CD4-positive, alpha-beta T cell treated with Interferon gamma for 1 hour (primary cell): ENCODE measurements around the gene MGAT5B.
"Not testable (repeated sequence)": the region's sequence is repeated elsewhere in the genome, so short reads cannot be mapped to it uniquely, and the experiment has no call there.

ENCODE experiments used
- DNase-seq: peaks from one replicate; pipeline ENCODE4 v3.0.0-alpha.2; 2020

The MGAT5B gene, protein sequence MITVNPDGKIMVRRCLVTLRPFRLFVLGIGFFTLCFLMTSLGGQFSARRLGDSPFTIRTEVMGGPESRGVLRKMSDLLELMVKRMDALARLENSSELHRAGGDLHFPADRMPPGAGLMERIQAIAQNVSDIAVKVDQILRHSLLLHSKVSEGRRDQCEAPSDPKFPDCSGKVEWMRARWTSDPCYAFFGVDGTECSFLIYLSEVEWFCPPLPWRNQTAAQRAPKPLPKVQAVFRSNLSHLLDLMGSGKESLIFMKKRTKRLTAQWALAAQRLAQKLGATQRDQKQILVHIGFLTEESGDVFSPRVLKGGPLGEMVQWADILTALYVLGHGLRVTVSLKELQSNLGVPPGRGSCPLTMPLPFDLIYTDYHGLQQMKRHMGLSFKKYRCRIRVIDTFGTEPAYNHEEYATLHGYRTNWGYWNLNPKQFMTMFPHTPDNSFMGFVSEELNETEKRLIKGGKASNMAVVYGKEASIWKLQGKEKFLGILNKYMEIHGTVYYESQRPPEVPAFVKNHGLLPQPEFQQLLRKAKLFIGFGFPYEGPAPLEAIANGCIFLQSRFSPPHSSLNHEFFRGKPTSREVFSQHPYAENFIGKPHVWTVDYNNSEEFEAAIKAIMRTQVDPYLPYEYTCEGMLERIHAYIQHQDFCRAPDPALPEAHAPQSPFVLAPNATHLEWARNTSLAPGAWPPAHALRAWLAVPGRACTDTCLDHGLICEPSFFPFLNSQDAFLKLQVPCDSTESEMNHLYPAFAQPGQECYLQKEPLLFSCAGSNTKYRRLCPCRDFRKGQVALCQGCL

DNA sequence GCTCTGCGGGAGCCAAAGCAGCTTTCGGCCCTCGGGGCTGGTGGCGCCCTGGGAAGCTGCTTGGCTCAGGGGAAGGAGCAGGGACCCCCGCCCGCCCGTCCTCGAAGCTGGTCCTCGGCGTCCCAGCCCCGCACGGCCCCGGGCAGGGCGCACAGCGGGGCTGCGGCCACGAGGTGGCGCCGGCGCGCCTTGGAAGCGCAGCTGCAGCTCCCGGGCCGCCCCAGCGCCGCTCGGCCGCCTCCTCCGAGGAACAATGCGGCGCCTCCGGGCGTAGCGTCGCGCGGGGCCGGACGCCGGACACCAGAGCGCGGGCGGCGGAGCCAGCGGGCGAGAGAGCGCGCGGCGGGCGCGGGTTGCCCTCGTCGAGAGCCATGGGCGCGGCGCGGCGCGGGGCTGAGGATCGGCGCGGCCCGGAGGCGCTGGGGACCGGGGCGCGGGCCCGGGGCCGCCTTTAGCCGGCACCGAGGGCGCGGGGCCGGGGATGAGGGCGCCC is at the start of gene MGAT5B:
MGAT5B (plus strand) TSS at position 229 of the 493 bp plus-strand sequence. CDS start 626 bp downstream, outside the sequence.
- peak; percentile 69 for DNase-seq

DNA sequence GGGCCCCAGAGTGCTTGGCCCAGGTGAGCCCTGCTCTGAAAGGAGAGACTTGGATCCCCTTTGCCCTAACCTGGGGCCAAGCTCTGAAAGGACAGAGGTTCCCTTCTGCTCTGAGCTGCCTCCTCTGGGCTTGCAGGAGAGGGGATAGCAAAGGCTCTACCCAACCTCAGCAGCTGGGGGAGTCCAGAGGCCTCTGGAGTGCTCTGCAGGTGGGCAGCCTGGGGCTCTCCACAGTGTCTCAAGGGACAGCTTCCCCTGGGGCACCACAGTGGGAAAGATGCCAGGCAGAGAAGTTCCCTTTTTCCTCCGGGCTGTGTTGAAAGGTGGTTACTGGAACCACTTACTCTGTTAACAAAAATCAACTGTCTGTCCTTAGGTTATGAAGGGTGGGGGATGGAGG is 48.2 kb upstream of the MGAT5B start:
- no peak for DNase-seq

DNA sequence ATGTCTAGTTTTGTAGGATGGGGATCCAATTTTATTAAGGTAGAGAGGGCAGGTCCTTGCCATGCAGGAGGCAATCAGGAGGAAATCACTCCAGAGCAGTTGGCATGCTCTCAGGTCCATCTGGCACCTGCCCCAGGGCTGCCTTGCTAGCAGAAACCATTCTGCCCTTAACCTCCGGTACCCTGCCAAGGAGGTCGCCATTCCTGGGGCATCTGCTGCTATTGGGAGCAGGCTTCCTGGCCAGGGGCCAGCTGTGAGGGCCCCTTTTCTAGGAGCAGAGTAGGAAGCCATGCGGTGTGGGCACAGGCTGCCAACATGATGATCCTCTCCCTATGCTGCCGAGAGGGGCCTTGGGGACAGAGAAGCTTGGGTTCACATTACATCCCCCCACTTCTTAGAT is 47.6 kb upstream of the MGAT5B start:
- no peak for DNase-seq

DNA sequence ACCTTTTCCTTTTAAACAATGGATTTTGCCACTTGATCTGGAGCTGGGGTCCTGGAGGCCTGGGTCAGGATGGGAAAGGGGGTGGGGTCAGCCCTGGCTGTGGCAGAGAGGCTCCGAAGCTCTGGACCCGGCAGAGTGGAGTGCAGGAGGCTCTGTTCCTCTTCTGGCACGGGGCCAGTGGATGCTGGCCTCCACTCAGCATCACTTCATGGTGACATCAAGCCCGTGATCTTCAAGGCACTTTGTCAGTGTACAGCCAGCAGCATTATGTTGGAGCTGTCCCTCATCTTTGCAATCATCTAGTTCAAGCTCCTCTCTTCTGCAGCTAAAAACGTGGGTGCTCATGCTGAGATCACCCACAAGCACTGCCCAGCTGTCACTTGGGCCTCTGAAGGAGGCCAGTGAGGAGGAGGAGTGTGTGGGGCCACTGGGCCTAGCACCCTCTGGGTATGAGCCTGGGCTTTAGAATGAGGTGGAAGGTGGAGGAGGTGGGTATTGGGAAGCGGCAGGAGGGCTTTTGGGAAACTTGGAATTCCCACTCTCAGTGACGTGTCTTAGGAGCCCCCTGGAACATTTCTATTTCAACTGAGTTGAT is 45.9 kb upstream of the MGAT5B start:
- DNase-seq: no peak

DNA sequence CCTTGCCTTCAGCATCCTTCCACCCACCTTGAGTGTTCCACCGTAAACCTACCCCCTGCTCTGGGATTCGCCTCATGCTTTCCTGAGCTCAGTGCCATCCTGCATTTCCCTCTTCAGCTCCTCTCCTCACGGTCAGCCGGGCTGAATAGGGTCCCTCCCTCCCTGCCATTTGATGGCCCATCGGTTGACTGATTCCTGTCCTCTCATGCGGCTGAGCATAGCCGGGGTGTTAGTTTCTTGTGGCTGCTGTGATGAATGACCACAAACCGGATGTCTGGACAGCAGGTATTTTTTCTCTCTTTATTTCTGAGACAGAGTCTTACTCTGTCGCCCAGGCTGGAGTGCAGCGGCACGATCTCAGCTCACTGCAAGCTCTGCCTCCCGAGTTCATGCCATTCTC is 44.1 kb upstream of the MGAT5B start:
- no peak for DNase-seq

DNA sequence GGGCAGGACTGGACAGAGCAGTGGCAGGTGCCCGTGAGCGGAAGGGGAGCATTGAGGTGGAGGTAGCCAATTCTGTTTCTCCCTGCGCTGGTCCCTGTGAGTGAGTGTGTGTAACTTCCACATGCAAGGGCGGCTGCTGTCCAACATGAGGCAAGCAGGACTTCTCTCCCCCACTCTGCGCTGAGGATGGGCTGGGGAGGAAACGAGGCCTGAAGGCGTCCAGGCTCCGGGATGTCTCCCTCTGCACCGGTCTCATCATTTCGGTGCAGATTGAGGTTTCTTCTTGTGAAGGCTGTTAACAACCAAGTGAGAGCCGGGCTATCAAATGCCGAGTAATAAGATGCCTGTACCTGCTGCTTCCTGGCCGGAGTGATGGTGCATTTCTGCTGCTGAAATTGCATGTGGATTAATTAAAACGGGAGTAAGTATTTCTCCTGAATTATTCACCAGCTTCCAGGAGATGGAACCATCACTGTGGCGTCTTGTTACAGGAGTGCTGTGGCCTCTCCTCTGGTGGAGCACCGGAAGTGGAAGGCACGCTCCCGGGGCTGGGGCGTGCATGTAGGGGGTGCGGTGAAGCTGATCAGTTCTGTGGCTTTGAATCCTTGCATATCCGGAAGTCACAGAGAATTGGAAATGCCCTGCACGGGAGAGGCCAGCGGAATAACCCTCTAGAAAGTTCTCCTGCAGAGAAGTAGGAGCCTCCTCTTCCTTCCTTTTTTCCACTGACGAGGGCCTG is 41.7 kb upstream of the MGAT5B start:
- no peak for DNase-seq

DNA sequence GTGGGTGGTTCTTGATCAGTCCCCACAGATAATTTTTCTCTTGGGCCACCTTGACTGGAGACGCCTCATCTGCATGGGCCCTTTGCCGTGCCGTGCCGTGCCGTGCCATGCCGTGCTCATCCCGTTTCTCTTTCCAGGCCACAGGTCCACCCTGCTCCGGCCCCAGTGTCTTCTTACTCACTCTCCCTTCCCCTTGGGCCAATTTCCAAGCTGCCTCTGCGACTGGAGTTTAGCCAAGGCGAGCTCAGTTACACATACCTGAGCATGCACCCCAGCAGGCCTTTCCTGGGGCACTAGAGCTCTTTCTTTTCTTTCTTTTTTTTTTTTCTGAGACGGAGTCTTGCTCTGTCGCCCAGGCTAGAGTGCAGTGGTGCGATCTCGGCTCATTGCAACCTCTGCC is 40.5 kb upstream of the MGAT5B start:
- DNase-seq: no peak

DNA sequence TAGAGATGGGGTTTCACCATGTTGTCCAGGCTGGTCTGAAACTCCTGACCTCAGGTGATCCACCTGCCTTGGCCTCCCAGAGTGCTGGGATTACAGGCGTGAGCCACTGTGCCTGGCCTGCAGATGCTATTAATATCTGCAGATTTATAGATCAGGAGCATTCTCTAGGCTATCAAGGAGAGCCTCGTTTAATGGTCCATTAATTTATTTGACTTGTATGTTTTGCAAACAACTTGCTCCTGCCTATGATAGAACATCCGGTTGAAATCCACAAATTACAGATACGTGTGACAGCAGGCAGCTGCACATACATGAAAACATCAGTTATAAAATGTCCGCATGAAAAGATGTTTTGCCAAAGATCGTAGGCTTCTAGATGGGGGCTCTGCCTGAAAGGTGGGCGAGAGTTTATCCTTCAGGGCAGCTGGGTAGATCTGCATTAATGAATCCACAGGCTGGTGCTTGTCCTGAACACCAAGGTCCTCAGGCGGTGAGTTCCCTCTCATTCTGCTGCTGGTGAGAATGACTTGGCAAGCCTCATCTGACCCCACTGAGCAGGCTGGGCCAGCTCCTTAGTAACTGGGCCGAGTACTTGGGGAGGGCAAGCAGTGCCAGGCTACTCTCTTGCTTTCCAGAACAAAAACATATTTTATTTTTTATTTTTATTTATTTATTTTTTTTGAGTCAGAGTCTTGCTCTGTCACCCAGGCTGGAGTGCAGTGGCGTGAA is 37.1 kb upstream of the MGAT5B start:
- no peak for DNase-seq

DNA sequence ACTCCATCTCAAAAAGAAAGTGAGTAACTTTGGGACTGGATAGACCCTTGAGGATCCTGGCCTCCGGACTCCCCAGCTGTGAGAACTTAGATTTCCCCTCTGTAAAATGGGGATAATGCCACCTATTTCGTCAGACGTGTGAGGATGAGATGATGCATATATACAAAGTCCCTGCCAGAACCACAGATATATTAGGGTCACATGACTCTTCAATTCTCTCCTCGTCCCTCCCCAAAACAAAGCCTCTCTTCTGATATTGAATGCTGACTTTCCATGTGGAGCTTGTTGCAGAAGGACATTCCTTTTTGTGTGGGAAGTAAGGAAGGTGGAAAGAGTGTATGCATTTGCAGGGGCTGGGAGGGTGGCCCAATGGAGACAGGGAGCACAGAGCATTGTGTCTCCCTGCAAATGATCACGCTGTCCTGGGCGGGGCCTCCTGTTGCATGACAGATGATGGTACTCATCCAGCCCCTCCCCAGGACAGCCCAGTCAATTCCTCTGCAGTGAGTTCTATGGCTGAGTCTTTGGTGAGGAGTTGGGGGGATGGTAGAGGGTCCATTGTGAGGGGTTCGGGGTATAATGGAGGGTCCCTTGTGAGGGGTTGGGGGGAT is 35.1 kb upstream of the MGAT5B start:
- no peak for DNase-seq

DNA sequence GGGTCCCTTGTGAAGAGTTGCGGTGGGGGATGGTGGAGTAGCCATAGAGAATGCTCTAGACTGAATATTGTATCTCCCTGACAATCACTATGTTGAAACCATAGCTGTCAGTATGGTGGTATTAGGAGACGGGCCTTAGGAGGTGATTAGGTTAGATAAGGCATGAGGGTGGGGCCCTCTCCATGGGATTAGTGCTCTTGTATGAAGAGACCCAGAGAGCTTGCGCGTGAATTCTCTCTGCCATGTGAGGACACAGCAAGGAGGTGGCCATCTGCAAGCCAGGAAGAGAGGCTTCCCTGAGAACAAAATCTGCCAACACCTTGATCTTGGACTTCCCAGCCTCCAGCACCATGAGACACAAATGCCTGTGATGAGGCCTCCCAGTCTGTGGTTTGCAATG is 34.5 kb upstream of the MGAT5B start:
- DNase-seq: no peak

DNA sequence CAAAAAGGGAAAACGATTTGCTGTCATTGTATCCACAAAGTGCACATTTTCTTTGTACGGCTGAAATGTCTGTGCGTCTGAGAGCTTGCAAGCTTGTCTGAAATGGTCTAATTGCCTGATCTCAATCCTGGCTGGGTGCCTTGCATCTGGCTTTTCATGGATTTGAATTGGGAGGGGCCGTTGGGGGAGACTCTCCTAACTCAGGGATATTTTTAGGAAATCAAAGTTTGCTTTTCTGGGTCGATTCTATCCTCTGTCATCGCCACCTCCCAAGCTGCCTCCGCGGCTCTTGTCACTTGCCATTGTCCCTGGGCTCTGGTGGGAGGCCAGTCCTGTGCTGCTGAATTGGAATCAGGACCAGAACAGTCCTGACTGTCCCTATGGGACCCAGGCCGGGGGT is 33.3 kb upstream of the MGAT5B start:
- no peak for DNase-seq

DNA sequence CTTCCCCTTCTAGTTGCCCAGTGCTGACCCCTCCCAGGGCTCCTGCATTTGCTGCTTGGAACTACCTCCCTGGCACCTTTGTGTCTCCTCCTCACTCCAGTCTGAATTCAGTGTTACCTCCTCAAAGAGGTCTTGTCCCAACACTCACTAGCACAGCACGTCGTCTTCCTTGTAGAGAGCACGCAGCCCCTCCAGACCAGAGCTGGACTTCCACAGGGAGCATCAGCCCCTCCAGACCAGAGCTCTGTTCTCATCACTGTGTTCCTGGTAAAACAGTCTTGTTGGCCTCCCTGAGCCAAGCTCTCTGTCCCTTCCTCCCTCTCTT is 27.8 kb upstream of the MGAT5B start:
- DNase-seq: no peak

DNA sequence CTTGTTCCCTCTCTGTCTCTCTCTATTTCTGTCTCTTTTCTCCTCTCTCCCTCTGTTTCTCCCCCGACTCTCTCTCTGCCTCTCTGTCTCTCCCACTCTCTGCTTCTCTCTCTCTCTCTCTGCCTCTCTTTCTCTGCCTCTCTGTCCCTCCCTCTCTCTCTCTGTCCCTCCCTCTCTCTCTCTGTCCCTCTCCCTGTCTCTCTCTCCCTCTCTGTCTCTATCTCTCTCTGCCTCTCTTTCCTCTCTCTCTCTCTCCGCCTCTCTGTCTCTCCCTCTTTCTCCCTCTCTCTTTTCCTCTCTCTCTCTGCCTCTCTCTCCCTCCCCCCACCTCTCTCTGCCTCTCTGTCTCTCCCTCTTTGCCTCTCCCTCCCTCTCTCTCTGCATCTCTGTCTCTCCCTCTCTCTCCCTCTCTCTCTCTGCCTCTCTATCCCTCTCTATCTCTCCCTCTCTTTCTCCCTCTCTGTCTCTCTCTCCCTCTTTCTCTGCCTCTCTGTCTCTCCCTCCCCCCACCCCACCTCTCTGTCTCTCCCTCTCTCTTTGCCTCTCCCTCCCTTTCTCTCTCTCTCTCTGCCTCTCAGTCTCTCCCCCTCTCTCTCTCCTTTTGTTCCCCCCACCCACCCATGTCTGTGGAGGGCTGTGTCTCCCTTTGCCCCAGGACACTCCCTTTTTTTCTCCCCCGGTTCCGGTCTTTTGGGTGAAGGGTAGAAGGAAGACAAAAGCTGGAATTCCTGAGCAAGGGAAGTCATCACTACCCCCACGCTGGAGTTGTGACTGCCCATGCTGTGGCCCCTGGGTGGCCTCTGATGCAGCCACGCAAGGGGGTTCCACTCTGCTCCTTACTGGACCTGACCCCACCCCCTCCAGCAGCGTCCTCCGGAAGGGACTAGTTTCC is 27.1 kb upstream of the MGAT5B start:
- no peak for DNase-seq

DNA sequence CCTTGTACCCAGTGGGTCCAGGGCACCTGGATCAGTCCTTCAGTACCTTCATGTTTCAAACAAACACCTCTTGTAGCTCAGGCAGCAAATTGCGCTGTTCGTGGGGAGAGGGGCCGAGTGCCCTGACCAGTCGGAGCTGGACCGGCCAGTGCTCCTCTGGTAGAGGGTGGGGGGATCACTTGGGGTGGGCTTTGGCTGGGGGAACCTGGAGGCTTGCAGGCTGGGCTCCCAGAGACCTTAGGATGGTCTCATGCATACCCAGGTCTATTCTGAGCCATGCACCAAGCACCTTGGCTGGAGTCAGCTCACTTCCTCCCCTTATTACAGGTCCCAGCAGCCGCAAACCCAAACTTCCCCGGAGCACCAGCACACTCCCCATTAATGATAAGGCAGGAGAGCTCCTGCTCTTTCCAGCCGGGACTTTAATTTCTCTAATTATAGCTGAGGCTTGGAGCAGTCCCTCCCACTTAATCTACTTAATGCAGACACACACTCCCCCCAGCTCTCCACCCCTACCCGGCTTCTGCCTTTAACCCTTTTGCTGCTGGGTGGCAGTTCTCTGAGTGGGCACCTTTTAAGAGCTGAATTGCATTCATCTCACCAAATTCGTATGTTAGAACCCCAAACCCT is 26.3 kb upstream of the MGAT5B start:
- no peak for DNase-seq

DNA sequence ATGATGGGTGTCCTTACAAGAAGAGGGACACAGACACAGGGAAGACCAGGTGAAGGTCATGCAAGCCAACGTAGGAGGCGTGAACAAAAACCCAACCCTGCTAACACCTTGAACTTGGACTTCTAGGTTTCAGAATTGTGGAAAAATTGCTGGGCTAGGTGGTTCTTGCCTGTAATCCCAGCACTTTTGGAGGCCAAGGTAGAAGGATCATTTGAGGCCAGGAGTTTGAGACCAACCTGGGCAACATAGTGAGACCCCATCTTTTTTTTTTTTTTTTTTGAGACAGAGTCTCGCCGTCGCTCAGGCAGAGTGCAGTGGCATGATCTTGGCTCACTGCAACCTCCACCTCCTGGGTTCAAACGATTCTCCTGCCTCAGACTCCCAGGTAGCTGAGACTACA is 25.1 kb upstream of the MGAT5B start:
- not testable (repeated sequence) for DNase-seq

DNA sequence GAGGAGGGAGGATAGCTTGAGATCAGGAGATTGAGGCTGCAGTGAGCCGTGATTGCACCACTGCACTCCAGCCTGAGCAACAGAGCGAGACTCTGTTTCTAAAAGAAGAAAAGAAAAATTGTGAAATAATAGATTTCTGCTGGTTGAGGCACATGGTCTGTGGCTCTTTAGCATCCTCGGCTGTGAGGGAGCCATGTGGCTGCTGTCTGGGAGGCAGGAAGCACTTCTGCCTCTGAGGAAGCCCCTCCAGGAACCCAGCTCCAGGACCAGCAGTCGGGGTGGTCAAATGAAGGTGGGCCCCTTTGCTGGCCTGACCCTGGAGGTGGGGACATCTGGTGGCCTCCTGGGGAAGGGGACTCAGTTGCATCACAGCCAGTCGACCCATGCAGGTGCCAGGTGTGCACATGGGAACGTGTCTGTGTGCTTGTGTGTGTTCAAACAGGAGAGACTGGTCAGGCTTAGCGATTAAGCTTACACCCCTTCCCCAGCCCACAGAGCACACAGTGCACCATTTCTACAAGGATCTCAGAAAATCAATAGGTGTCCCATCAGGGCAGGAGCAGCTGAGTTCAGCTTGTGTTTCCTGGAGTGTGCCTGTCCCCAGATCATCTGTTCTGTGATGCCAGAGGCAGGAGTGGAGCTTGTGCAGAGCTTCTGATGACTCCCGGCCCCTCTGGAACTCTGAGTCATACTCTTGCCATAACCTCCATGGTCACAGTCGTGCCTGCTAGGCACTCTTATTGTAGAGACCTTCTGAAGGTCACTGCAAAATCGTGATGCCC is 24.3 kb upstream of the MGAT5B start:
- no peak for DNase-seq

DNA sequence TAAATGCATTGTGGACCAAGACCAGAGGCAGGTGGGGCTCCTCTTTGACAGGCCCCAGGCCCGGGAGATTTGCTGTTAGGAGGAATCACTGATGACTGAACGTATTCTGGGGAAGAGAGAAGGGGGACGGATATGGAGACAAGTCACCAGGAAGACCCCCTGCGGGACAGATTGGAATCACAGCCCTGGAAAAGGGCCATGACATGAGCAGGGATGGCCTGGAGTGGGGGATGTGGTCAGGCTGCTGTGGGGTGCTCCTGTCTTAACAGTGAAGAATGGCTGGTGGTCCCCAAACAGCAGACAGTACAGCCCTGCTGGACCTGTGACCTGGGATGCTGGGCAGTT is 23.7 kb upstream of the MGAT5B start:
- DNase-seq: no peak

DNA sequence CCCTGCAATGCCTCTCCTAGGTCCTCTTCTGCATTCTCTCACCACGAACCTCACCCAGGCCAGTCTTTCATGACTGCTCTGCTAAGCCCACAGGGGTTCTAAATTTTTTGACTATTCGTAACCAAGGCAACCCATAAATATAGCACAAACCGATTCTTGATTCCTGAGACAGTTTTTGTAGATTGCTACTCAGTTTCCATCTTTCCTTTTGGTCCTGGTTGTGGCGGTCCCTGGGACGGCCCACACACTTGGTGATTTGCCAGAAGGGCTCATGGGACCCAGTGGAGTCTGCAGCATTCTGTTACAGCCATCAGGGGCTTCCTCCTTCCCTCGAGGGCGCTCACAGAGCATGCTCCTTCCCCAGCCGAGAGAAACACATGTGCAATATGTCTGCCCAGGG is 23.4 kb upstream of the MGAT5B start:
- DNase-seq: no peak

DNA sequence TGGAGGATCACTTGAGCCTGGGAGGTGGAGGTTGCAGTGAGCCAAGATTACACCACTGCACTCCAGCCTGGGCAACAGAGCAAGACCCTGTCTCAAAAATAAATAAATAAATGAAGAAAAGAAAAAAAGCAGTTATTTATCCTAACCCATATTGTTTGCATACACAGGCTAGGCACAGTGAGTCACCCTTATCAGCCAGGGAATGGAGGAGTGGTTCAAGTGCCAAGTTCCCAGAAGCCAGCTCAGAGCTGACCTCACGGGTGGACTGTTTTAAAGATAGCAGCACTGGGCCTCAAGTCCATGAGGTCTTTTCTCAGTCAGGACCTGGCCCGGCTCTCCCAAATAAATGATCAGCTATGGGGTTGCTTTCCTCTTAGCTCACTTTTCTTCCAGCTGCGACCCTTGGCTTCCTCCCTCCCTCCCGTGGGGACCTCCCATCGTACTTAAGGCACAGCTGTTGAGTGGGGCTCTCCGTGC is 22.6 kb upstream of the MGAT5B start:
- DNase-seq: no peak

DNA sequence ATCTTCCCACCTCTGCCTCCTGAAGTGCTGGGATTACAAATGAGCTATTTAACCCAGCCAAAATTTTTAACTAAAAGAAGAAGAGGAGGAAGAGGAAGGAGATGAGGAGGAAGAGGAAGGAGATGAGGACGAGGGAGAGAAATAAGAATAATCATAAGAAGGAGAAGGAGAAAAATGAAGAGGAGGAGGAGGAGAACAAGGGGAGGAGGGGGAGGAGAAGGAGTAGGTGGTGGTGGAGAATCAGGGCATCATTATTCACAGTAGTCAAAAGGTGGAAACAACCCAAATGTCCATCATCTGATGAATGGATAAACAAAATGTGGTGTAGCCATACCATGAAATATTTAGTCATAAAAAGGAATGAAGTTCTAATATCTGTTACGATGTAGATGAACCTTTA is 21.2 kb upstream of the MGAT5B start:
- DNase-seq: no peak
